Esophagus squamous epithelium (tissue), 4 donors: Measurements from ENCODE around the gene MESP1.

Experiments
- CTCF ChIP-seq, 6 experiments: fragments of 450-650 bp in 4 of 6; fragments of 200-600 bp in 2 of 6; sonication (generic) in 2 of 6; IDR thresholded peaks; one replicate each; pipeline ENCODE4 v1.5.1; 2016 to 2019; ENCODE audit warnings: antibody characterized with exemption in 6 of 6, mild to moderate bottlenecking in 4 of 6, moderate library complexity in 4 of 6
- POLR2A ChIP-seq, 4 donors: fragments of 450-650 bp; IDR thresholded peaks; one replicate each; pipeline ENCODE4 v1.6.1; 2017; ENCODE audit warnings: antibody characterized with exemption in 4 of 4, mild to moderate bottlenecking in 4 of 4, moderate library complexity in 3 of 4

GRCh38 chr15:89735773-89736172 is 15.3 kb downstream of the MESP1 start:
- TF ChIP-seq CTCF (IDR thresholded peaks at IDR 0.05) (no peak), POLR2A (IDR thresholded peaks at IDR 0.05) (no peak)
